NCI-H1694 treated with DMSO at 0.1 percent for 48 hours (cell line): ENCODE results near the gene PTPRK.
"Not testable (repeated sequence)": the region's sequence is repeated elsewhere in the genome, so short reads cannot be mapped to it uniquely, and the experiment has no call there.

Experiments
- DNase-seq: peaks from one replicate; lab custom pipeline; 2025; lab: John Stamatoyannopoulos, UW

PTPRK gene

GRCh38 chr6:128438393-128438792 lies 82.0 kb downstream of the PTPRK start:
- DNase-seq: no peak

- DNase-seq: no peak
These were observed 82.7 kb downstream of the PTPRK start for GRCh38 chr6:128437685-128438084.

- DNase-seq: not testable (repeated sequence)
These were observed 85.6 kb downstream of the PTPRK start for GRCh38 chr6:128434752-128435151.

- no peak for DNase-seq
These were observed 88.0 kb downstream of the PTPRK start for GRCh38 chr6:128432394-128432793.

GRCh38 chr6:128427139-128427538 lies 93.3 kb downstream of the PTPRK start:
- no peak for DNase-seq

- DNase-seq: no peak
These were observed 94.5 kb downstream of the PTPRK start for GRCh38 chr6:128425856-128426255.

- DNase-seq: no peak
These were observed 97.5 kb downstream of the PTPRK start for GRCh38 chr6:128422871-128423270.

GRCh38 chr6:128422200-128422599 lies 98.2 kb downstream of the PTPRK start:
- no peak for DNase-seq

GRCh38 chr6:128421788-128422187 lies 98.6 kb downstream of the PTPRK start:
- DNase-seq: no peak

GRCh38 chr6:128417698-128418097 lies 102.7 kb downstream of the PTPRK start:
- DNase-seq: no peak

GRCh38 chr6:128415387-128415786 lies 105.0 kb downstream of the PTPRK start:
- no peak for DNase-seq

GRCh38 chr6:128414943-128415342 lies 105.5 kb downstream of the PTPRK start:
- no peak for DNase-seq

- DNase-seq: no peak
These were observed 107.1 kb downstream of the PTPRK start for GRCh38 chr6:128413291-128413690.

GRCh38 chr6:128412680-128413079 lies 107.7 kb downstream of the PTPRK start:
- no peak for DNase-seq

GRCh38 chr6:128410584-128410983 lies 109.8 kb downstream of the PTPRK start:
- DNase-seq: no peak

- DNase-seq: no peak
These were observed 111.4 kb downstream of the PTPRK start for GRCh38 chr6:128409003-128409402.

- no peak for DNase-seq
These were observed 113.9 kb downstream of the PTPRK start for GRCh38 chr6:128406453-128406852.

- no peak for DNase-seq
These were observed 116.6 kb downstream of the PTPRK start for GRCh38 chr6:128403618-128404444.

GRCh38 chr6:128400875-128401274 lies 119.5 kb downstream of the PTPRK start:
- DNase-seq: no peak

- DNase-seq: no peak
These were observed 122.4 kb downstream of the PTPRK start for GRCh38 chr6:128397996-128398395.

- DNase-seq: no peak
These were observed 124.8 kb downstream of the PTPRK start for GRCh38 chr6:128395596-128395995.

- DNase-seq: no peak
These were observed 125.2 kb downstream of the PTPRK start for GRCh38 chr6:128395188-128395587.

GRCh38 chr6:128394167-128394566 lies 126.2 kb downstream of the PTPRK start:
- DNase-seq: no peak
